GM12878 (cell line): ENCODE data around the gene SEMA4C. TPM values are rescaled to one million over a fixed set of nuclear protein-coding genes. Genes with fewer than 3 reads are reported as not detected.

ENCODE experiments used
- ASH2L ChIP-seq: fragments of 300-600, 200-600 bp; sonication (generic); IDR thresholded peaks from 2 replicates; pipeline ENCODE4 v1.6.1; 2017; ENCODE audit warnings: low read depth, mild to moderate bottlenecking, borderline replicate concordance
- BACH1 ChIP-seq: fragments of 450-650 bp; IDR thresholded peaks from 2 replicates; pipeline ENCODE4 v1.6.1; 2017; ENCODE audit warnings: mild to moderate bottlenecking, borderline replicate concordance
- CEBPB ChIP-seq, 2 experiments: fragments of 150-350 bp in 1 of 2; IDR thresholded peaks; 2 replicates each; pipeline ENCODE4 v1.6.1; 2012 to 2014; ENCODE audit warnings: low read depth in 2 of 2, low read length in 2 of 2, borderline replicate concordance in 1 of 2, inconsistent platforms in 1 of 2
- DPF2 ChIP-seq: fragments of 450-650 bp; IDR thresholded peaks from 2 replicates; pipeline ENCODE4 v1.6.1; 2017; ENCODE audit warnings: mild to moderate bottlenecking
- EP300 ChIP-seq, 2 experiments: fragments of 150-350 bp in 1 of 2; IDR thresholded peaks; 2 replicates each; pipeline ENCODE4 v1.6.1; 2011 to 2012; ENCODE audit warnings: low read depth in 2 of 2, low read length in 2 of 2, borderline replicate concordance in 1 of 2, improper control_type of control experiment in 1 of 2, inconsistent platforms in 1 of 2; ENCODE audit not compliant: control insufficient read depth in 1 of 2
- IKZF2 ChIP-seq, 2 experiments: fragments of 450-650 bp; IDR thresholded peaks; 2 replicates each; pipeline ENCODE4 v1.6.1; 2017; ENCODE audit warnings: mild to moderate bottlenecking in 2 of 2, moderate library complexity in 2 of 2
- JUND ChIP-seq: IDR thresholded peaks from 2 replicates; pipeline ENCODE4 v1.6.1; 2012; ENCODE audit warnings: low read depth, mild to moderate bottlenecking, low read length, improper control_type of control experiment, moderate library complexity
- NRF1 ChIP-seq: conservative IDR thresholded peaks from 2 replicates; pipeline ENCODE4 v1.6.1; 2011; ENCODE audit warnings: mild to moderate bottlenecking, low read depth, low read length, improper control_type of control experiment
- PBX3 ChIP-seq: IDR thresholded peaks from 2 replicates; pipeline ENCODE4 v1.6.1; 2011; ENCODE audit warnings: mild to moderate bottlenecking, low read depth, low read length, moderate library complexity; ENCODE audit not compliant: insufficient replicate concordance
- POLR2AphosphoS5 ChIP-seq: IDR thresholded peaks from 2 replicates; pipeline ENCODE4 v1.6.1; 2011; ENCODE audit warnings: mild to moderate bottlenecking, low read length, inconsistent platforms
- RAD51 ChIP-seq: fragments of 450-650 bp; IDR thresholded peaks from 2 replicates; pipeline ENCODE4 v1.6.1; 2016; ENCODE audit warnings: moderate library complexity, mild to moderate bottlenecking, inconsistent platforms
- RELA ChIP-seq: fragments of 450-650 bp; IDR thresholded peaks from 2 replicates; pipeline ENCODE4 v1.8.0; 2014; ENCODE audit warnings: borderline replicate concordance; ENCODE audit not compliant: partially characterized antibody
- REST ChIP-seq: IDR thresholded peaks from 2 replicates; pipeline ENCODE4 v1.6.1; 2012; ENCODE audit warnings: mild to moderate bottlenecking, low read depth, low read length
- SP1 ChIP-seq: IDR thresholded peaks from one replicate; pipeline ENCODE4 v1.6.1; 2011; ENCODE audit warnings: low read depth, low read length
- SRF ChIP-seq, 2 experiments: IDR thresholded peaks; 2 replicates each; pipeline ENCODE4 v1.6.1; 2011; ENCODE audit warnings: low read depth in 2 of 2, low read length in 2 of 2, mild to moderate bottlenecking in 1 of 2, moderate library complexity in 1 of 2
- ZNF207 ChIP-seq: fragments of 450-650 bp; IDR thresholded peaks from 2 replicates; pipeline ENCODE4 v1.6.1; 2014; ENCODE audit warnings: antibody characterized with exemption, mild to moderate bottlenecking, borderline replicate concordance
- ZNF24 ChIP-seq: fragments of 450-650 bp; IDR thresholded peaks from 2 replicates; pipeline ENCODE4 v1.6.1; 2017; ENCODE audit warnings: antibody characterized with exemption, mild to moderate bottlenecking
- polyA plus RNA-seq, 11 experiments: library from polyadenylated mRNA; depleted of rRNA in 4 of 11; unstranded in 6 of 11; stranded (reverse) in 5 of 11; fragments of >200 nt; fragmentation: Nextera tagmentation in 4 of 11; fragmentation: Illumina TruSeq in 1 of 11; extraction: Ambion mirVana in 4 of 11; extraction: Trizol in 1 of 11; gene quantifications; 1 replicate in 1 of 11; 2 replicates in 10 of 11; pipeline versions ENCODE4 v1.2.1 to v1.2.3, GENCODE V29; 2011 to 2016; ENCODE audit warnings: inconsistent platforms in 2 of 11, missing spikeins in 2 of 11, low read depth in 1 of 11
- total RNA-seq, 4 experiments: library from RNA; depleted of rRNA in 3 of 4; stranded (reverse); fragments of >200 nt in 3 of 4; fragmentation: Illumina TruSeq in 1 of 4; extraction: Trizol in 1 of 4; gene quantifications; 2 replicates each; pipeline versions ENCODE4 v1.2.1 to v1.2.3, GENCODE V29; 2013 to 2021
- TF ChIP-seq, protein P1 (sequence below): fragments of 450-650 bp; IDR thresholded peaks from 2 replicates; pipeline ENCODE4 v1.6.1; 2017; ENCODE audit warnings: low read depth, mild to moderate bottlenecking, moderate library complexity
- TF ChIP-seq, protein P2 (sequence below): fragments of 450-650 bp; IDR thresholded peaks from 2 replicates; pipeline ENCODE4 v1.6.1; 2016; ENCODE audit warnings: mild to moderate bottlenecking

The SEMA4C gene
- total and polyA plus RNA-seq, 10 of the 15 experiments (the other 5 are each of a cell fraction or from before 2014, with no cell fraction given): 0.06 to 21.6 (median 6.8) TPM

- TF ChIP-seq JUND: no peak
- TF ChIP-seq NRF1: no peak
- 0 out of 2 replicates have a peak, but pooled peaks have one; percentile 23 for TF ChIP-seq BACH1
- peak in 1 of 2 experiments; percentile 58; a peak in 2 of 4 replicates for TF ChIP-seq EP300 (IDR thresholded peaks at IDR 0.05; ENCODE audit: borderline replicate concordance in 1 of 2, control insufficient read depth in 1 of 2, low read depth in 2 of 2, low read length in 2 of 2)
- no peak for TF ChIP-seq ZNF207
- peak; percentile 61; the same call in 1 of the 2 replicates for TF ChIP-seq POLR2AphosphoS5
- TF ChIP-seq, protein P1, sequence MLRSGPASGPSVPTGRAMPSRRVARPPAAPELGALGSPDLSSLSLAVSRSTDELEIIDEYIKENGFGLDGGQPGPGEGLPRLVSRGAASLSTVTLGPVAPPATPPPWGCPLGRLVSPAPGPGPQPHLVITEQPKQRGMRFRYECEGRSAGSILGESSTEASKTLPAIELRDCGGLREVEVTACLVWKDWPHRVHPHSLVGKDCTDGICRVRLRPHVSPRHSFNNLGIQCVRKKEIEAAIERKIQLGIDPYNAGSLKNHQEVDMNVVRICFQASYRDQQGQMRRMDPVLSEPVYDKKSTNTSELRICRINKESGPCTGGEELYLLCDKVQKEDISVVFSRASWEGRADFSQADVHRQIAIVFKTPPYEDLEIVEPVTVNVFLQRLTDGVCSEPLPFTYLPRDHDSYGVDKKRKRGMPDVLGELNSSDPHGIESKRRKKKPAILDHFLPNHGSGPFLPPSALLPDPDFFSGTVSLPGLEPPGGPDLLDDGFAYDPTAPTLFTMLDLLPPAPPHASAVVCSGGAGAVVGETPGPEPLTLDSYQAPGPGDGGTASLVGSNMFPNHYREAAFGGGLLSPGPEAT: peak; percentile 96
- TF ChIP-seq, protein P2, sequence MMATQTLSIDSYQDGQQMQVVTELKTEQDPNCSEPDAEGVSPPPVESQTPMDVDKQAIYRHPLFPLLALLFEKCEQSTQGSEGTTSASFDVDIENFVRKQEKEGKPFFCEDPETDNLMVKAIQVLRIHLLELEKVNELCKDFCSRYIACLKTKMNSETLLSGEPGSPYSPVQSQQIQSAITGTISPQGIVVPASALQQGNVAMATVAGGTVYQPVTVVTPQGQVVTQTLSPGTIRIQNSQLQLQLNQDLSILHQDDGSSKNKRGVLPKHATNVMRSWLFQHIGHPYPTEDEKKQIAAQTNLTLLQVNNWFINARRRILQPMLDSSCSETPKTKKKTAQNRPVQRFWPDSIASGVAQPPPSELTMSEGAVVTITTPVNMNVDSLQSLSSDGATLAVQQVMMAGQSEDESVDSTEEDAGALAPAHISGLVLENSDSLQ: peak; percentile 93
- no peak for TF ChIP-seq SRF (IDR thresholded peaks at IDR 0.05; ENCODE audit: low read depth in 2 of 2, low read length in 2 of 2)
- TF ChIP-seq SP1: peak; percentile 59
- peak; percentile 67 to 73 for TF ChIP-seq IKZF2 (IDR thresholded peaks at IDR 0.05)
- TF ChIP-seq RAD51: peak; percentile 68; the same call in 1 of the 2 replicates
- TF ChIP-seq PBX3: peak; percentile 57
- TF ChIP-seq REST: no peak
- peak; percentile 96 for TF ChIP-seq RELA
- TF ChIP-seq CEBPB (IDR thresholded peaks at IDR 0.05; ENCODE audit: borderline replicate concordance in 1 of 2, low read depth in 2 of 2, low read length in 2 of 2): no peak
- TF ChIP-seq DPF2: peak; percentile 73
- no peak for TF ChIP-seq ZNF24
- no peak for TF ChIP-seq ASH2L
Observed at GRCh38 chr2:96874198-96874831, 4.4 kb upstream of the SEMA4C start (continued).
